ENCODE measurements around the gene ACTRT2.

Gene ACTRT2

GRCh38 chr1:3021233-3021671 lies at the start of gene ACTRT2:
ACTRT2 (plus strand) TSS chr1:3021467; CDS start chr1:3021687, 220 bp downstream.
- DNase-seq = no peak

GRCh38 chr1:2971609-2972008 lies 49.7 kb upstream of the ACTRT2 start:
- no peak for DNase-seq

DNA sequence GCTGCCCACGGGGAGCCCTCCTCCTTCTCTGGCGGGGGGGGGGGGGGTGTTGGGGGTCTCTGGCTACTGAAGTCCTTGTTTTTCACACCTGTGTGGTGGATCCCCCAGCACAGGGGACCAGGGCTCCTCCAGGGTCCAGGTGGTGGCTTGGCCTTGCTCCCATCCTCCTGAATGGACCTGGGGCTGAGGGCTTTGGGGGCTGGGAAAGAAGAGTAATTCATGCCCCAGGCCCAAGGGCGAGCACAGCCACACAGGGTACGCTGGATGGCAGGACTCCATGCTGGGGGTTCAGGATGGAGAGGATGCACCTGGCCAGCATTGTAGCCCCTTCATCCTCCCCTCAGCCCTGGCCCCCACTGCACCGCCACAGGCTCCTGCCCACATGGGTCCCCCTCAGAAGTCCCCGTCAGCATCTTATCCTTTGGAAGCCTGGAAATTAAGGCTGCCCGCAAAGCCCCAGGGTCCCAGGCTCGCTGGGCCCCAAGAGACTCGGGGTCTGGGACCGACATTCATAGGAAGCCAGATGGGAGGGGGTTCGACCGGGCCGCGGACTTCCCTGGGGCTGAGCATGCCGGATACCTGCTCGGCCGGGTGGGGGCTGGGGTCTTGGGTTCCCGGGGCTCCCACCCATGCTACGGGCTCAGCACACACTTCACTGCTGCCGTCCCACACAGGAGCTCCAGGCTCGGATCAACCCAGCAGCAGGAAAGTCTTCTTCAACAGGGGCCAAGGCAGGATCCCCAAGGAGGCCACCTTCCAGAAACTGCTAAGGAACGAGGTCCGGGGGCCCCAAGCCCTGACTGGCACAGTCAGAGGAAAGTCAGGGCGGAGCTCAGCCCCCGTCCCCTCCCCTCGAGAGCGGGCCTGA lies 49.0 kb upstream of the ACTRT2 start:
- DNase-seq = no peak

DNA sequence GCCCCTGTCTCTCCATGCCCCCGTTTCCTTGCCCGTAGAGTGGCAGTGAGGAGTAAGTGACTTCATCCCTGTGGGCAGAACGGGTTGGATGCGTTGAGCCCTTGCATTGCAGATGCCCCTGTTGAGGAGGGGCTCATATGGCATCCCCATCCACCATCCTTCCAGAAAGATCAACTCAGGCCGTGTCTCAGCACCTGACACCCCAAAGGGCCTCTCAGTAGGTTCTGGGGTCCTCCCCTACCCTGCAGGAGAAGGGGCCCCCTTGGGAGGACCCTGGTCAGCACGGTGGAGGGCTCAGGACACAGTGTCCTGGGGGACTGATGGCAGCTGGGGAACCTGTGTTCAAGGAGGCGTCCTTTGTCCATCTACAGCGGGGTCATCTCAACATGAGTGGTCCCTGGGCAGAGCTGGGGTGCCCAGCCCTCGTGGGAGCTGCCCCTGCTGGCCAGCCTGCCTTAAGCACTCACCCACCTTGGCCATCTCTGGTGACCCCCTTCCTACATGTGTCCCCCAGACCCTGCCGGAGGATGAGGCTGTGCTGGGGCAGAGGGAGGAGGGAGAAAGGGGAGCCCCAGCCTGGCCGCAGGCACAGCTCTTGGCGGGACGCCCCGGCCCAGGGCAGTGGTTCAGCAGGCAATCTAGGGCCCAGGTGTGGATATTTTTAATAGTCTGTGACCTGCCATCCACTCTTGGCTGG lies 48.2 kb upstream of the ACTRT2 start:
- DNase-seq = no peak

- no peak for DNase-seq
These were observed 47.4 kb upstream of the ACTRT2 start for GRCh38 chr1:2973601-2974593.

- DNase-seq = no peak
These were observed 46.5 kb upstream of the ACTRT2 start for GRCh38 chr1:2974701-2975301.

GRCh38 chr1:2975466-2976179 lies 45.6 kb upstream of the ACTRT2 start:
- DNase-seq = no peak

- no peak for DNase-seq
These were observed 45.1 kb upstream of the ACTRT2 start for GRCh38 chr1:2976180-2976562.

GRCh38 chr1:2977886-2978611 lies 43.2 kb upstream of the ACTRT2 start:
- no peak for DNase-seq

DNA sequence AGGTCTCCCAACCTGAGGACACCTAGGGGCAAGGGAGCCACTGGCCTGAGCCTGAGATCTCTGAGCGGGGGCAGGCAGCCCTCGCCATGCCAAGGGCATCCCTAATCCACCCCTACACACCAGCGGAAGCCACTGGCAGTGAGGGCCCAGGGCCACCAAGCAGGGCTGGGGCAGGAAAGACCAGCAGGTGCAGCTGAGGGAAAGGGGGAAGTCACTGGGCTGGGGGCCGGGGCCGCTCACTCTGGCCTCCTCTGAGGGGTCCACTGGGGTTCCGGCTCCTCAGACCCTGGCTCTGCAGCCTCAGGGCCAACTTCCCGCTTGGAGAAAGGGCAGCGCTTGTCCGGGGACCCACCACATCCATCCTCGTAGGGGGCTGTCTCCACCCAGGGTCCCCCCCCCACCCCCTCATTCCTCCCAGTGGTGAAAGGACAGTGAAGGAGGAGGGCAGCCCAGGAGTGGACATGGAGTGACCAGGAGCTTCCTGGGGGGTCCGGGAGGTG lies 42.5 kb upstream of the ACTRT2 start:
- DNase-seq = no peak

- no peak for DNase-seq
These were observed 41.8 kb upstream of the ACTRT2 start for GRCh38 chr1:2979191-2980072.

DNA sequence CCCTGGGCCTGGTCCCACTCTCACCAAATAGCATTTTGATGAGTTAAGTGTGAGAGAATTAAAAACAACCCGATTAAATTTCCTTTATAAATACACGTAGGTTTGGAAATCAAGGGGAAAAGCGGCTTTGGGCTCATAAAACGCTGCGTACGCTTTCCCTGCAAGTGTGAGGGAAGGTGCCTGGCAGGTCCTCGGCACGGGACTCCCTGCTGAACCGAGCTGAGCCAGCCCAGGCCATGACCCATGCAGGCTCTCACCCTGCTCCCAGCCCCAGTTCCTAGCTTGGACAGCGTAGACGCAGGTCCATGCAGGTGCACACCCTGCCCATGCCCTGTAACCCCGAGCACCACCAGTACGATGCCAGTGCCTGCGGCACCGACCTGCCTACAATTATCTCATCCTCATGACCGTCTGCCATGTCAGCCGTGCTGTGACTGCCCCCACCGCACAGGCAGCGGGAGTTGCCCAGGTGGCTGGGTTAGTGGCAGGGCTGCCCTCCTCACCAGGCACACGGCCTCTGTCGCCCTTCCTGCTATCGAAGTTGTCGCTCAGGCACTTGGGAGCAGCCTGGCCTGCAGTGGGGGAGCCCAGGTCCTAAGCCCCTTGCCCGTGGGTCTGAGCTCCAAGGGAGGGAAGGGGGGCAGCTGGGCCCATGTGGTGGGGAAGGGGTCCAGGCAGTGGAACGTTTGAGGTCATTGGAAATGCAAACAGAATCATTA lies 41.0 kb upstream of the ACTRT2 start:
- DNase-seq = no peak

DNA sequence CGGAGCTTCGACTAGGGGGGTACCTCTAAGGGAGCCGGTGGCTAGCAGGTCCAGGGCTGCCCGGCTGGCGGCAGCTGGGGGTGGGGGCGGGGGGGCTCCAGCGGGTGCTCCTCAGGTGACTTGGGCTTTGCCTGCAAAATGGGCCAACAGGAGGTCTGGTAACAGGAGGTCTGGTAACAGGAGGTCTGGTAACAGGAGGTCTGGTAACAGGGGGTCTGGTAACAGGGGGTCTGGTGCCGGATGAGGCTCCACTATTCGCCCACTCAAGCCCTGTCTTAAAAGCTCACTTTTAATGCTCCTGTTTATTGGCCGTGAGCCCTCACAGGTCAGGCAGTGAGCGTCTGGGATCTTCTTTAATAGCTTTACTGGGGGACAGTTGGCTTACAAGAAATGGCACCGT lies 40.4 kb upstream of the ACTRT2 start:
- DNase-seq = no peak

DNA sequence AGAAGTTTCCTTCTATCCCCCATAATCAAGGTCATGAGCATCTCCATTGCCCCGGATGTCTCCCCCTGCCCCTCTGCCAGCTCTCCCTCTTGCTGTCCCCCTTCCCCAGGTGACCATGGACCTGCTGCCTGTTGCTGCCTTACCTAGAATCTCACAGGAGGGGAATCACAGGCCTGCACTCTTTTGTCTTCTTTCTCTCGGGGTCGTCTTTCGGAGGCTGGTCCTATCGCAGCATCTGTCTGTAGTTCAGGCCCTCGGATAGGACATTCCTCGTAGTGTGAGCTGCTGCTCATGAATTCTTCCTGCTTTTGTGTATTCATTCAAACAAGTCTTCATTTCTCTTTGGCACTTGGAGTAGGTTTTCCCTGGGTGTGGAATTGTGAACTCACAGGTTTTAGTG lies 39.9 kb upstream of the ACTRT2 start:
- DNase-seq = no peak

DNA sequence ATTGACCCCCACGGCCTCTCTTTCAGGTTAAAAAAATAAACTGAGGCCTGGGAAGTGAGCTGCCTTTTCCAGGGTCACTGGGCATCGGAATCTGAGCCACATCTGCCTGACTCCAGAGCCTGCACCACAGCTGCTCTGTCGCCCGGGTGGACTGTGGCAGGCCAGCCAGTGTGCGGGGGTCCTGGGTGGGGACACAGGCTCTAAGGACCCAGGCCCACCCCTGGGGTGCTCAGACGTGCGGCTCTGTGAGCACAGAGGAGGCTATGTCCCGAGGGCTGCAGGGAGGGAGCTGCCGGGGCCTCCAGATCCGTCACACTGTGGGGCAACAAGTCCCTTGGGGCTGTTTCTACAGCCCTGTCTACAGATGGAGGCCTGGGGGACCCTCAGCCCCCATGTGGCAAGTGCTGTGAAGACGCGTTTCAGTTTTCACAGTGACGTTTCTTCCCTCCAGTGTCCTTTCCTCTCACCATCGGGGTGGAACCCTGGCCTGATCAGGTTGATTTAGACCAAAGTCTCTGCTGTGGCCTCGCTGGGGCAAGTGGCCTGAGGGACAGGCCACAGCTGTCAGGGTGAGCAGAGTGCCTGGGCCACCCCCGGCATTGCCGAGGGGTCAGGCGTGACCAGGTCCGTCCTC lies 39.2 kb upstream of the ACTRT2 start:
- DNase-seq = no peak

GRCh38 chr1:2982615-2983318 lies 38.5 kb upstream of the ACTRT2 start:
- DNase-seq = peak in 53 of 58 donors; percentile 33 to 93 (median 61)
